MM.1S (cell line): ENCODE measurements around the gene MYO1F.

Experiments
- DNase-seq: peaks from one replicate; pipeline ENCODE4 v3.0.0-alpha.2; 2015
- H2AFZ ChIP-seq: fragments of 300-600 bp; sonication (generic); 2 replicates; pipeline ENCODE4 v1.6.0; 2016; ENCODE audit warnings: antibody characterized with exemption, low read length
- H3F3A ChIP-seq: fragments of 300-600 bp; sonication (generic); 2 replicates; pipeline ENCODE4 v1.6.1; 2016; ENCODE audit warnings: mild to moderate bottlenecking, antibody characterized with exemption, low read length, moderate library complexity, mixed read lengths; ENCODE audit not compliant: insufficient read depth
- H3K27ac ChIP-seq: fragments of 300-600 bp; sonication (generic); 2 replicates; pipeline ENCODE4 v1.5.1; 2016; ENCODE audit warnings: mild to moderate bottlenecking, low read length
- H3K27me3 ChIP-seq: fragments of 300-600 bp; sonication (generic); replicated peaks from 2 replicates; pipeline ENCODE4 v1.6.0; 2016; ENCODE audit warnings: low read length; ENCODE audit not compliant: insufficient read depth
- H3K36me3 ChIP-seq: fragments of 300-600 bp; sonication (generic); replicated peaks from 2 replicates; pipeline ENCODE4 v1.6.1; 2016; ENCODE audit warnings: mild to moderate bottlenecking, low read length, mixed read lengths; ENCODE audit not compliant: insufficient read depth
- H3K4me1 ChIP-seq: fragments of 300-600 bp; sonication (generic); 2 replicates; pipeline ENCODE4 v1.6.1; 2016; ENCODE audit warnings: low read length, mixed read lengths
- H3K4me2 ChIP-seq: fragments of 300-600 bp; sonication (generic); 2 replicates; pipeline ENCODE4 v1.6.0; 2016; ENCODE audit warnings: low read depth, low read length
- H3K4me3 ChIP-seq: fragments of 300-600 bp; sonication (generic); 2 replicates; pipeline ENCODE4 v1.5.1; 2016; ENCODE audit warnings: low read length, mixed read lengths
- H3K79me2 ChIP-seq: fragments of 300-600 bp; sonication (generic); 2 replicates; pipeline ENCODE4 v1.6.1; 2016; ENCODE audit warnings: mixed run types, low read length, mixed read lengths
- H3K9ac ChIP-seq: fragments of 300-600 bp; sonication (generic); 2 replicates; pipeline ENCODE4 v1.6.1; 2016; ENCODE audit warnings: low read length, mixed read lengths
- H3K9me2 ChIP-seq: fragments of 300-600 bp; sonication (generic); replicated peaks from 2 replicates; pipeline ENCODE4 v1.6.1; 2016; ENCODE audit warnings: mild to moderate bottlenecking, low read length, mixed read lengths; ENCODE audit not compliant: insufficient read depth
- H3K9me3 ChIP-seq: fragments of 300-600 bp; sonication (generic); replicated peaks from 2 replicates; pipeline ENCODE4 v1.6.1; 2016; ENCODE audit warnings: mild to moderate bottlenecking, low read length, mixed read lengths; ENCODE audit not compliant: insufficient read depth
- H4K20me1 ChIP-seq: fragments of 300-600 bp; sonication (generic); 2 replicates; pipeline ENCODE4 v1.6.1; 2016; ENCODE audit warnings: mild to moderate bottlenecking, low read length, moderate library complexity, mixed read lengths; ENCODE audit not compliant: insufficient read depth
- CTCF ChIP-seq: fragments of 300-600 bp; sonication (generic); IDR thresholded peaks from 2 replicates; pipeline ENCODE4 v1.5.1; 2016; ENCODE audit warnings: antibody characterized with exemption, low read length, mixed read lengths
- EZH2 ChIP-seq: fragments of 300-600 bp; sonication (generic); optimal IDR thresholded peaks from 2 replicates; pipeline ENCODE3; 2017; ENCODE audit warnings: low read depth, mild to moderate bottlenecking, antibody characterized with exemption, low read length, mixed read lengths
- EZH2phosphoT487 ChIP-seq: fragments of 300-600 bp; sonication (generic); IDR thresholded peaks from 2 replicates; pipeline ENCODE4 v1.6.1; 2018; ENCODE audit warnings: antibody characterized with exemption, low read length

Gene MYO1F

GRCh38 chr19:8595651-8596050 is 18.4 kb upstream of the MYO1F start:
- no peak for TF ChIP-seq EZH2phosphoT487
- TF ChIP-seq EZH2 = no peak
- no peak for TF ChIP-seq CTCF

GRCh38 chr19:8593931-8594330 is 16.7 kb upstream of the MYO1F start:
- DNase-seq = no peak
- Histone ChIP-seq H3K9me2 (no peaks in the 10 kb centered on the region), H2AFZ (no peak overlapping the region), H3K9ac (no peak overlapping the region), H3K4me1 (no peaks in the 10 kb centered on the region), H3K27ac (no peak overlapping the region), H3K4me3 (no peak overlapping the region), H4K20me1 (no peaks in the 10 kb centered on the region), H3K4me2 (no peak overlapping the region), H3K9me3 (0 out of 2 replicates have a peak, but pooled peaks cover 6% of the 10 kb centered on the region), H3K27me3 (peaks cover 73% of the 10 kb centered on the region), H3F3A (no peaks in the 10 kb centered on the region), H3K79me2 (no peaks in the 10 kb centered on the region), H3K36me3 (no peaks in the 10 kb centered on the region)
- TF ChIP-seq EZH2 (no peak), EZH2phosphoT487 (no peak), CTCF (no peak)

More at GRCh38 chr19:8595651-8596050, 18.4 kb upstream of the MYO1F start:
- H4K20me1 ChIP-seq = no peaks in the 10 kb centered on the region
- no peaks in the 10 kb centered on the region for H3K9me2 ChIP-seq
- H3K9me3 ChIP-seq = 0 out of 2 replicates have a peak, but pooled peaks cover 6% of the 10 kb centered on the region
- no peaks in the 10 kb centered on the region for H3K79me2 ChIP-seq
- H3F3A ChIP-seq = no peaks in the 10 kb centered on the region
- H3K4me2 ChIP-seq = no peak overlapping the region
- no peaks in the 10 kb centered on the region for H3K36me3 ChIP-seq
- H3K27ac ChIP-seq = no peak overlapping the region
- H3K4me1 ChIP-seq = no peaks in the 10 kb centered on the region
- no peak overlapping the region for H3K9ac ChIP-seq
- DNase-seq = no peak
- no peak overlapping the region for H3K4me3 ChIP-seq
- H2AFZ ChIP-seq = no peak overlapping the region
- peaks cover 68% of the 10 kb centered on the region for H3K27me3 ChIP-seq

- no peaks in the 10 kb centered on the region for H3F3A ChIP-seq
- no peak for DNase-seq
- H3K27ac ChIP-seq = no peak overlapping the region
- peaks cover 73% of the 10 kb centered on the region for H3K27me3 ChIP-seq
- H3K4me2 ChIP-seq = no peak overlapping the region
- no peak overlapping the region for H2AFZ ChIP-seq
- H3K9ac ChIP-seq = no peak overlapping the region
- H3K9me2 ChIP-seq = no peaks in the 10 kb centered on the region
- 0 out of 2 replicates have a peak, but pooled peaks cover 6% of the 10 kb centered on the region for H3K9me3 ChIP-seq
- no peaks in the 10 kb centered on the region for H3K79me2 ChIP-seq
- no peaks in the 10 kb centered on the region for H4K20me1 ChIP-seq
- H3K36me3 ChIP-seq = no peaks in the 10 kb centered on the region
- no peak overlapping the region for H3K4me3 ChIP-seq
- no peak for TF ChIP-seq EZH2phosphoT487
- TF ChIP-seq EZH2 = no peak
- TF ChIP-seq CTCF = no peak
- H3K4me1 ChIP-seq = no peaks in the 10 kb centered on the region
Observed at GRCh38 chr19:8592231-8593009, 15.2 kb upstream of the MYO1F start.
